Subcutaneous abdominal adipose tissue (tissue), 5 donors: ENCODE results near the gene FLG.
"Not testable (repeated sequence)": the region's sequence is repeated elsewhere in the genome, so short reads cannot be mapped to it uniquely, and the experiment has no call there.

Experiments used
- H3K27ac ChIP-seq: one replicate; pipeline ENCODE4 v1.7.0; 2013; ENCODE audit warnings: low read depth, mild to moderate bottlenecking, inconsistent platforms, low read length, moderate library complexity
- H3K27me3 ChIP-seq, 5 donors: one replicate each; pipeline ENCODE4 v1.7.0; 2013; ENCODE audit warnings: low read length in 5 of 5, inconsistent platforms in 1 of 5; ENCODE audit not compliant: control insufficient read depth in 5 of 5, insufficient read depth in 4 of 5
- H3K36me3 ChIP-seq, 5 donors: one replicate each; pipeline ENCODE4 v1.7.0; 2013; ENCODE audit warnings: low read length in 5 of 5; ENCODE audit not compliant: control insufficient read depth in 5 of 5, insufficient read depth in 5 of 5
- H3K4me1 ChIP-seq, 5 donors: one replicate each; pipeline ENCODE4 v1.7.0; 2013; ENCODE audit warnings: low read length in 5 of 5, mild to moderate bottlenecking in 3 of 5, moderate library complexity in 1 of 5; ENCODE audit not compliant: control insufficient read depth in 5 of 5, insufficient read depth in 5 of 5
- H3K4me3 ChIP-seq, 5 donors: one replicate each; pipeline ENCODE4 v1.7.0; 2013; ENCODE audit warnings: low read length in 5 of 5, low read depth in 1 of 5
- H3K9ac ChIP-seq, 5 donors: one replicate each; pipeline ENCODE4 v1.7.0; 2013; ENCODE audit warnings: low read length in 5 of 5, mild to moderate bottlenecking in 4 of 5, moderate library complexity in 3 of 5
- H3K9me3 ChIP-seq, 5 donors: one replicate each; pipeline ENCODE4 v1.7.0; 2013; ENCODE audit warnings: low read length in 5 of 5; ENCODE audit not compliant: control insufficient read depth in 5 of 5
- donor health status: healthy.
- donor health status: healthy.
- donor health status: healthy.
- donor health status: healthy.
- donor health status: healthy.

Gene FLG

DNA sequence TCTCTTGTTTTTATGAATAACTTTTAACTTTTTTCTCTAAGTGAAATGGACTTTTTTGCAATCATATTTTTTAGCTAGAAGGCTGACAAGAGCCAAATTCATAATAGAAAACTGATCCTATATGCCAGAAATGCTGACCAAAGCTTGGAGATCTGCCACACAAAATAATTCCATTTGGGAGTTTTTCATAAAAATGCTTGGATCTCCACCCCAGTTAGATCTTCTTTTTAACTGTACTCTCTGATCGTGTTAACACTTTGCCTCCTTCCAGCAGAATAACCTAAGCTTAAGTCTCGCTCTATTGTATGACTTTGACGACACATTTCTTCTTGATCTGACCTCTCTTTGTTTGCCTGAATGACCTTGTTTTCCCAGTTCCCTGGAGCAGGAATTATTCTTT, 18.0 kb upstream of the FLG start:
- H3K27ac ChIP-seq, result no peak overlapping the region
- no peaks in the 10 kb centered on the region for H3K27me3 ChIP-seq
- H3K9ac ChIP-seq, result no peak overlapping the region
- H3K4me1 ChIP-seq, result peaks cover 0 to 5% (median 0%) of the 10 kb centered on the region in 5 donors
- no peaks in the 10 kb centered on the region for H3K9me3 ChIP-seq
- H3K36me3 ChIP-seq, result no peaks in the 10 kb centered on the region
- no peak overlapping the region for H3K4me3 ChIP-seq

DNA sequence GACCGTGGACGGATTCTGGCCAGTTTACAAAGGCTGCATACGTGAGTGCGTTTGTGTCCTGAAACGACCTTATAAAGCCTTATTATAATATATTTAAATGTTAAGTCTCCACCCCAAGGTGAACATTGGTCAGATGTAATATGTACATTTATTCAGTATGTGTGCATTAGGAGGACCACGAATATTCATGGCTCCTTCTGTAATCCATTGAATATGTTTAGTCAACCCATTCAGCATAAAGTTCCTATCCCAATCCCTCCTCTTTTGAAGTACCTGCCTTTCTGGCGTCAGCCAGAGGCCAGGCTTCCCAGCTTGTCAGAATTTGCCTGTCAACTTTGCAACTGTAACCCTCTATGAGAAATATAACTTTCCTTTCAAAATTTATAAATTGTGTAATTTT, 10.4 kb upstream of the FLG start:
- no peak overlapping the region for H3K4me3 ChIP-seq
- H3K36me3 ChIP-seq, result no peaks in the 10 kb centered on the region
- no peaks in the 10 kb centered on the region for H3K4me1 ChIP-seq
- H3K27me3 ChIP-seq, result no peaks in the 10 kb centered on the region
- H3K9ac ChIP-seq, result no peak overlapping the region
- H3K27ac ChIP-seq, result no peak overlapping the region
- no peaks in the 10 kb centered on the region for H3K9me3 ChIP-seq

DNA sequence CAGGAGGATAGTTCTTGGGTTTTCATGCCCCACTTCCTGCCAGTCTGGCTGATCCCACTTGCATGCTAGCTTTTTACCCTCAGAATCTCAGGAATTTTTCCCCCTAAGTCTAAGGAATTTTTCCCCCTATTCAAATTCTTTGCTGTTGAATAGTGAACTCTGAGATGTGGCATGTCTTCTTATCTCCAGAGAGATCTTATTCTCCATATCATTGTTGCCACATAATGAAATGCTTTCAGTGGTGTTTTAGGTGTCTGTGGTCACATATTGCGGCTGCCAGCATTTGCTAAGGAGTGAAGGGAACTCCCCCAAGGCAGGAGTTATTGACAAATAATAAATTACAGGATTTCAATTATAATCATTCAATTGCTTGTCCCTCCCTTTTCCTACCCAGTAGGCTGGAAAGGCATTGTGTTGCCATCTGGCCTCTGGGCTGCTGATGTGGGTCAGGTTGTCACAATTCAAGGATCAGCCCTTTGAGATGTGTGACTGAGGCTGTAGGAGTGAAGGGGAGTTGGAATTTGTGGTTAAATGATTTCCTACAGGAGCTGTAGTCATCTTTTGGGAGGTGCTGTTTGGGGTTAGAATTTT, 3.9 kb upstream of the FLG start:
- Histone ChIP-seq H3K27ac (no peak overlapping the region), H3K4me1 (no peaks in the 10 kb centered on the region), H3K36me3 (no peaks in the 10 kb centered on the region), H3K4me3 (no peak overlapping the region), H3K27me3 (no peaks in the 10 kb centered on the region), H3K9ac (no peak overlapping the region), H3K9me3 (no peaks in the 10 kb centered on the region)

DNA sequence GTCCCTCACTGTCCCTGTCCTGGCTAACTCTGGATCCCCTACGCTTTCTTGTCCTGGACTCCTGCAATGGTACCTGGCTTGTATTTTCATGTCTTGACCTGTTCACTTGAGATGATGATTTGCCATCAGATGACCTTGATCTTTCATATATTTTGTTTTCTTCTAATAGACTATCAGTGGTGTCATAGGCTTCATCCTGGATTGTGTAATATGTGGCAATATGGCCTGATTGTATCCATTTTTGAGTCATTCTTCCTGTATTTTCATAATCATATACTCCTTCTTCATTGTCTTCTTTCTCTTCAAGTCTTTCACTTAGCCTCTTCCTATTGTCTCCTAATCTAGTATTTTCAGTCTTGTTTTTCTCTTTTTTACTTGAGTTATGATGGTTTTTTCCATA, 11.1 kb downstream of the FLG start:
- Histone ChIP-seq H3K27ac (no peak overlapping the region), H3K9me3 (peaks cover 0 to 27% (median 16%) of the 10 kb centered on the region in 5 donors), H3K4me1 (no peaks in the 10 kb centered on the region), H3K36me3 (peaks cover 0 to 3% (median 0%) of the 10 kb centered on the region in 5 donors), H3K27me3 (no peaks in the 10 kb centered on the region), H3K4me3 (no peak overlapping the region), H3K9ac (no peak overlapping the region)

DNA sequence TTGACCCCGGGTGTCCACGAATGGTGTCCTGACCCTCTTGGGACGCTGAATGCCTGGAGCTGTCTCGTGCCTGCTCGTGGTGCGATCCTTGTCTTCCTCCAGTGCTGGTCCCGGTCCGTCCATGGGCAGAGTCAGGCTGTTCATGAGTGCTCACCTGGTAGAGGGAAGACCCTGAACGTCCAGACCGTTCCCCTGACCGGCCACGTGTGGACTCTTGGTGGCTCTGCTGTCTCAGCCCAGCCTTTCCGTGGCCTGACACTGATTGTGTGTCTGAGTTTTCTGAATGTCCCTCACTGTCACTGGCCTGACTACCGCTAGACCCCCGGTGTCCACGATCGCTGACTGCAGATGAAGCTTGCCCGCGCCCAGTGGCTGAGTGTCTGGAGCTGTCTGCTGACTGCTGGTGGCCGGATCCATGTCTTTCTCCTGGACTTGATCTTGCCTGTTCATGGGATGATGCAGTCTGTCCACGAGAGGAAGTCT, 11.7 kb downstream of the FLG start:
- Histone ChIP-seq H3K36me3 (peaks cover 0 to 3% (median 0%) of the 10 kb centered on the region in 5 donors), H3K9me3 (peaks cover 0 to 31% (median 16%) of the 10 kb centered on the region in 5 donors), H3K27ac (no peak overlapping the region), H3K9ac (no peak overlapping the region), H3K4me3 (no peak overlapping the region), H3K27me3 (no peaks in the 10 kb centered on the region), H3K4me1 (no peaks in the 10 kb centered on the region)

DNA sequence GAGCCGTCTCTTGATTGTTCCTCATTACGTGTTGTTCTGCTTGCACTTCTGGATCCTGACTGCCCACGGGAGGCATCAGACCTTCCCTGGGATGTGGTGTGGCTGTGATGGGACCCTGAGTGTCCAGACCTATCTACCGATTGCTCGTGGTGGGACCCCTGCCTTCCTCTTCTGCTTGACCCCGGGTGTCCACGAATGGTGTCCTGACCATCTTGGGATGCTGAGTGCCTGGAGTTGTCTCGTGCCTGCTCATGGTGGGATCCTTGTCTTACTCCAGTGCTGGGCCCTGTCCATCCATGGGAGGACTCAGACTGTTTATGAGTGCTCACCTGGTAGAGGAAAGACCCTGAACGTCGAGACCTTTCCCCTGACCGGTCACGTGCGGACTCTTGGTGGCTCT, 12.9 kb downstream of the FLG start:
- not testable (repeated sequence) for H3K9ac ChIP-seq, H3K4me1 ChIP-seq, H3K4me3 ChIP-seq, H3K36me3 ChIP-seq, H3K27me3 ChIP-seq, H3K27ac ChIP-seq
- H3K9me3 ChIP-seq, result peaks cover 0 to 36% (median 17%) of the 10 kb centered on the region in 5 donors

DNA sequence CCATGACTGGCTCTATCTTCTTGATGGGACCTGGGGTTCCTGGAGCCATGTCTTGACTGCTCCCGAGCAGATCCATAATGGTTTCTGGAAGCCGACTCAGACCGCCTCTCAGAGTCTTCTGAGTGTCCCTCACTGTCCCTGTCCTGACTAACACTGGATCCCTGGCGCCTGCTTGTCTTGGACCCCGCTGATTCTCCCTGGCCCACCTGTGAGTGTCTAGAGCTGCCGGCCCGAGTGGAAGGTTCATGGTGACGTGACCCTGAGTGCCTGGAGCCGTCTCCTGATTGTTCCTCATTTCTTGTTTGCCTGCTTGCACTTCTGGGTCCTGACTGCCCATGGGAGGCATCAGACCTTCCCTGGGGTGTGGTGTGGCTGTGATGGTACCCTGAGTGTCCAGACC, 15.1 kb downstream of the FLG start:
- Histone ChIP-seq H3K27me3 (no peaks in the 10 kb centered on the region), H3K36me3 (peaks cover 0 to 3% (median 0%) of the 10 kb centered on the region in 5 donors), H3K27ac (no peak overlapping the region), H3K4me1 (no peaks in the 10 kb centered on the region), H3K9ac (no peak overlapping the region), H3K9me3 (peaks cover 0 to 37% (median 18%) of the 10 kb centered on the region in 5 donors), H3K4me3 (no peak overlapping the region)

DNA sequence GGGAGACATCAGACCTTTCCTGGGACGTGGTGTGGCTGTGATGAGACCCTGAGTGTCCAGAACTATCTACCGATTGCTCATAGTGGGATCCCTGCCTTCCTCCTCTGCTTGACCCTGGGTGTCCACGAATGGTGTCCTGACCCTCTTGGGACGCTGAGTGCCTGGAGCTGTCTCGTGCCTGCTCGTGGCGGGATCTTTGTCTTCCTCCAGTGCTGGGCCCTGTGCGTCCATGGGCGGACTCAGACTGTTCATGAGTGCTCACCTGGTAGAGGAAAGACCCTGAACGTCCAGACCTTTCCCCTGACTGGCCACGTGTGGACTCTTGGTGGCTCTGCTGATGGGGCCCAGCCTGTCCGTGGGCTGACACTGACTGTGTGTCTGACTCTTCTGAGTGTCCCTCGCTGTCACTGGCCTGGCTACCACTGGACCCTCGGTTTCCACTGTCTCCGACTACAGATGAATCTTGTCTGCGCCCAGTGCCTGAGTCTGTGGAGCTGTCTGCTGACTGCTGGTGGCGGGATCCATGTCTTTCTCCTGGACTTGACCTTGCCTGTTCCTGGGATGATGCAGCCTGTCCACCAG, 15.6 kb downstream of the FLG start:
- not testable (repeated sequence) for H3K27ac ChIP-seq, H3K36me3 ChIP-seq, H3K4me3 ChIP-seq, H3K4me1 ChIP-seq, H3K9ac ChIP-seq, H3K27me3 ChIP-seq
- H3K9me3 ChIP-seq, result peaks cover 0 to 41% (median 18%) of the 10 kb centered on the region in 5 donors

DNA sequence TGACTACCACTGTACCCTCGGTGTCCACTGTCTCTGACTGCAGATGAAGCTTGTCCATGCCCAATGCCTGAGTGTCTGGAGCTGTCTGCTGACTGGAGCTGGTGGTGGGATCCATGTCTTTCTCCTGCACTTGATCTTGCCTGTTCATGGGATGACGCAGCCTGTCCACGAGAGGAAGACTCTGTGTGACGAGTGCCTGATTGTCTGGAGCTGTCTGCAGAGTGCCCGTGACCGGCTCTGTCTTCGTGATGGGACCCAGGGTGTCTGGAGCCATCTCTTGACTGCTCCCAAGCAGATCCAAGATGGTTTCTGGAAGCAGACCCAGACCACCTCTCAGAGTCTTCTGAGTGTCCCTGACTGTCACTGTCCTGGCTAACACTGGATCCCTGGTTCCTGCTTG, 16.3 kb downstream of the FLG start:
- not testable (repeated sequence) for H3K36me3 ChIP-seq

DNA sequence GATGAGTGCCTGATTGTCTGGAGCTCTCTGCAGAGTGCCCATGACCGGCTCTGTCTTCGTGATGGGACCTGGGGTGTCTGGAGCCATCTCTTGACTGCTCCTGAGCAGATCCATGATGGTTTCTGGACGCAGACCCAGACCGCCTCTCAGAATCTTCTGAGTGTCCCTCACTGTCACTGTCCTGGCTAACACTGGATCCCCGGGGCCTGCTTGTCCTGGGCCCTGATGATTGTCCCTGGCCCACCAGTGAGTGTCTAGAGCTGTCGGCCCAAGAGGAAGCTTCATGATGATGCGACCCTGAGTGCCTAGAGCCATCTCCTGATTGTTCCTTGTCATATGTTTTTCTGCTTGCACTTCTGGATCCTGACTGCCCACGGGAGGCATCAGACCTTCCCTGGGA, 17.1 kb downstream of the FLG start:
- H3K36me3 ChIP-seq, H3K4me3 ChIP-seq, H3K27ac ChIP-seq, H3K27me3 ChIP-seq, H3K9ac ChIP-seq, H3K4me1 ChIP-seq: not testable (repeated sequence)
- H3K9me3 ChIP-seq, result peaks cover 0 to 45% (median 20%) of the 10 kb centered on the region in 5 donors

More for the DNA sequence above, 16.3 kb downstream of the FLG start:
- H3K4me3 ChIP-seq, H3K27me3 ChIP-seq, H3K9ac ChIP-seq, H3K27ac ChIP-seq, H3K4me1 ChIP-seq: not testable (repeated sequence)
- H3K9me3 ChIP-seq, result peaks cover 0 to 46% (median 22%) of the 10 kb centered on the region in 5 donors
